Renal pelvis (tissue), 4 donors: Measurements from ENCODE around the gene DUSP14. TPM values are rescaled to one million over a fixed set of nuclear protein-coding genes. Genes with fewer than 3 reads are reported as not detected.

ENCODE experiments used
- DNase-seq: peaks from one replicate; pipeline ENCODE4 v3.0.0-alpha.2; 2013
- polyA plus RNA-seq, 3 donors: library from polyadenylated mRNA; unstranded; fragments of 120-200 nt; gene quantifications; one replicate each; pipeline ENCODE4 v1.2.1, GENCODE V29; 2013; ENCODE audit not compliant: insufficient read length in 3 of 3

DUSP14 gene
- polyA plus RNA-seq, 3 donors = 13.1 to 17.1 (median 13.9) TPM

GRCh38 chr17:37479025-37479424 lies 10.7 kb upstream of the DUSP14 start:
- DNase-seq = no peak

GRCh38 chr17:37480427-37480826 lies 9.3 kb upstream of the DUSP14 start:
- no peak for DNase-seq

- no peak for DNase-seq
Observed at GRCh38 chr17:37481001-37481665, 8.6 kb upstream of the DUSP14 start.

GRCh38 chr17:37483311-37484039 lies 6.2 kb upstream of the DUSP14 start:
- DNase-seq = no peak

- DNase-seq = no peak
Observed at GRCh38 chr17:37485938-37486570, 3.6 kb upstream of the DUSP14 start.

GRCh38 chr17:37488009-37488604 lies 1.6 kb upstream of the DUSP14 start:
- peak; percentile 67 for DNase-seq

GRCh38 chr17:37488607-37489196 lies 989 bp upstream of the DUSP14 start:
- DNase-seq = no peak

GRCh38 chr17:37490022-37490587 lies 414 bp downstream of the DUSP14 start:
- DNase-seq = peak; percentile 75

GRCh38 chr17:37490638-37491614 lies 1.2 kb downstream of the DUSP14 start:
- no peak for DNase-seq

- no peak for DNase-seq
Observed at GRCh38 chr17:37492167-37492566, 2.5 kb downstream of the DUSP14 start.

GRCh38 chr17:37493249-37494027 lies 3.7 kb downstream of the DUSP14 start:
- no peak for DNase-seq

GRCh38 chr17:37494401-37494831 lies 4.7 kb downstream of the DUSP14 start:
- no peak for DNase-seq

GRCh38 chr17:37494971-37495370 lies 5.3 kb downstream of the DUSP14 start:
- no peak for DNase-seq

GRCh38 chr17:37500378-37500777 lies 10.7 kb downstream of the DUSP14 start:
- DNase-seq = no peak

- DNase-seq = no peak
Observed at GRCh38 chr17:37502009-37502936, 12.6 kb downstream of the DUSP14 start.

GRCh38 chr17:37503148-37503547 lies 13.5 kb downstream of the DUSP14 start:
- no peak for DNase-seq

GRCh38 chr17:37505333-37505732 lies 15.6 kb downstream of the DUSP14 start:
- DNase-seq = no peak

- DNase-seq = no peak
Observed at GRCh38 chr17:37506678-37507077, 17.0 kb downstream of the DUSP14 start.

- no peak for DNase-seq
Observed at GRCh38 chr17:37507111-37507510, 17.4 kb downstream of the DUSP14 start.
